ENCODE data around the gene MAML2.

Gene MAML2

DNA sequence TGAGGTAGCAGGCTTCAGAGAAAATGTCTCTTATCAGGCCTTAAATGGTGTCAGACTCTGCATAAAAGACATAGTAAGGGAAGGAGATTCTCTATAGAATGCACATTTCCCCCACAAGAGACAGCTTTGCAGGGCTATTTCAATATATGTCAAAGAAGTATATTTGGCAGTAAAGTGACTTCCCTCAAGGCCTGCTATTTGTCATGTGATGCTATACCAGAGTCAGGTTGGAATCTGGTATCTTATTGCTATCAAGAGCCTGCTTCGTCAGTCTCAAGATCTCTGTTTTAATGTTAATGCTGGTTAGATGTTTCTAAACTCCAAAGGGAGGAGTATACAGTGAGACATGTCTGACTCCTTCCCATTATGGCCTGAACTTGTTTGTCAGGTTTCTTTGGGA, 378.7 kb downstream of the MAML2 start:
- DNase-seq (ENCODE audit: low spot score) = no peak

DNA sequence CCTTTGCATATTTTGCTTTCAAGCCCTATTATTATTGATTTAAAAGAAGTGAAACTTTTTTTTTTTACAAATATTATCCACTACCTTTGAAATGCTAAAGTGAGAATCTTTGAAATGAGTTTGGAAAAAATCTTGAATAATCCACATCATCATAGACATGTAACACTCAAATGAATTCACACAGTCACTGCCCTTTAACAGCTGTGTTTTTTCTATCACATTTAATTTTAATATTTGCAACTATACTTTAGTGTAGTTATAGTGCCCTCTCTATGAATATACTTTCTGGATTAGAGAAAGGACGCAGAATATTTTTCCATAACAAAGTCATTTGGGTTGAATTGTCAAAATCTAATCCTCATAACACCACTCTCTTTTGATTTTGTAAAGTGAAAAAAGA, 381.2 kb downstream of the MAML2 start:
- no peak for DNase-seq (ENCODE audit: low spot score)

DNA sequence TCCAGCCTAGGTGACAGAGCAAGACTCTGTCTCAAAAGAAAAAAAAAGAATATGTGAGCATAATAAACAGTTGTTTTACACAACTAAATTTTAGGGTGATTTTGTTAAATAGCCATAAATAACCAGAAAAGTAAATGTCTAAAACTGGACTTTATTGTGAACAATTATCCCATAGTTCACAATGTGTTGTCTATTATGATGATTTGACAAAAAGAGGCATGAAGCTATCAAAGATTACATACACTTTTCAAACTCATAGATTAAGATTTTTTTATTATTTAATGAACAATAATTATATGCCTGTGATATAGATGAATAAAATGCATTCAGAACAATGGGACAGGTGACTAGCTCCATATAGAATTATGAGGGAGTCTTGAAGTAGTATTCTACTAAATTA, 392.1 kb downstream of the MAML2 start:
- DNase-seq (ENCODE audit: low spot score) = no peak

DNA sequence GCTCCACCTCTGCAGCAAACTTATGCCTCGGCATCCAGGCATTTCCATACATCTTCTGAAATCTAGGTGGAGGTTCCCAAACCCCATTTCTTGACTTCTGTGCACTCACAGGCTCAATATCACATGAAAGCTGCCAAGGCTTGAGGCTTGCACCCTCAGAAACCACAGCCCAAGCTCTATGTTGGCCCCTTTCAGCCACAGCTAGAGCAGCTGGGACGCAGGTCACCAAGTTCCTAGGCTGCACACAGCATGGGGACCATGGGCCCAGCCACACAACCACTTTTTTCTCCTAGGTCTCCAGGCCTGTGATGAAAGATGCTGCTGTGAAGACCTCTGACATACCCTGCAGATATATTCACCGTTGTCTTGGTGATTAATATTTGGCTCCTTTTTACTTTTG, 394.4 kb downstream of the MAML2 start:
- DNase-seq (ENCODE audit: low spot score) = no peak

DNA sequence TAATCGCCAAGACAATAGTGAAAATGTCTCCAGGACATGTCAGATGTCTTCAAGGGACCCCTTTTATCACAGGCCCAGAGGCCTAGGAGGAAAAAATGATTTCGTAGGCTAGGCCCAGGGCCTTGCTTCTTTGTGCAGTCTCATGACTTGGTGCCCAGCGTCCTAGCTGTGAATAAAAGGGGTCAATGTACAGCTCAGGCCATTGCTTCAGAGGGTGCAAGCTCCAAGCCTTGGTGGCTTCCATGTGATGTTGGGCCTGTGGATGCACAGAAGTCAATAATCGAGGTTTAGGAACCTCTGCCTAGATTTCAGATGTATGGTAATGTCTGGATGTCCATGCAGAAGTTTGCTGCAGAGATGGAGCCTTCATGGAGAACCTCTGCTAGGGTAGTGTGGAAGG, 398.4 kb downstream of the MAML2 start:
- DNase-seq (ENCODE audit: low spot score) = no peak

DNA sequence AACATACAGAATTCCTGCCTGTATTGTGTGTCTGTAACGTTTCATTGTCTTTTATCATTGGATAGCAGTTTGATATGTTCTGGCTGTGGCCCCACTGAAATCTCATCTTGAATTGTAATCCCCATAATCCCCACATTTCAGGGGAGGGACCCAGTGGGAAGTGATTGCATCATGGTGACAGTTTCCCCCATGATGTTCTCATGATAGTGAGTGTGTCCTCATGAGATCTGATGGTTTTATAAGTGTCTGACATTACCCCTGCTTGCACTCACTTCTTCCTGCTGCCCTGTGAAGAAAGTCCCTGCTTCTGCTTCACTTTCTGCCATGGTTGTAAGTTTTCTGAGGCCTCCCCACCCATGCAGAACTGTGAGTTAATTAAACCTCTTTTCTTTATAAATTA, 399.4 kb downstream of the MAML2 start:
- DNase-seq (ENCODE audit: low spot score) = no peak

DNA sequence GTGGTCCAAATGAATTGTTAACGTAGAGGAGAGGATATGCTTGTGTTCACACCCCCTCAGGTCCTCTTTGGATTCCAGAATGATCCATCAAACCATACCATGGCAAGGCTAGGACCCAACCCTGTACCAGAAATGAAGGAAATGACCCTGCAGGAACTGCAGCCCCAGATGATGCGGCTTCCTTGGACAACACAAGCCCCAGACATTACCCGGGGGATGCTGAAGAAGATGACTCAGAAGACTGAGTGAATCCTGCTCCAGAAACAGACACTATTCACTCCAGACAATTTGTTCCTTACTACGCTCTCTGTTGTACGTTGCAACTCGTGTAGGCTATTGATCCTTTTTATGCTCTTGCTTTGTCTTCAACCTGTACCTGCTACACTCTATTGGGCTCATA, 403.9 kb downstream of the MAML2 start:
- no peak for DNase-seq (ENCODE audit: low spot score)

DNA sequence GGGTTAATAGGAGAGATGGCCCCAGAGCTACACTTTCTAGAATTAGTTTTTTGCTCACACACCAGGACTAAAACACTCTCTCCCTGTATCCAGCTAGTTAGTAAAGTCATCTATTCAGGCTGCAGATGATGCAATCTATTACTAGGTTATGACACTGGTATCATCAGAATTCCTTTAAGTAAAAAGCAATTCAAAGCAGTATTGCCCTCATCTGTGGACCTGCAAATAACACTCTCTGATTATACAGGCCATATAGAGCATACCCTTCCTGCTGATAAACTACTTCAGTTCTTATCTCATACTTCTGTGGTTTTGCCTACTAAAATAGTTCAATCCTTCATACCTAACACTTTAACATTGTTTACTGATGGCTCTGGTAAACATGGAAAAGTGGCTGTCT, 405.6 kb downstream of the MAML2 start:
- DNase-seq (ENCODE audit: low spot score) = no peak

DNA sequence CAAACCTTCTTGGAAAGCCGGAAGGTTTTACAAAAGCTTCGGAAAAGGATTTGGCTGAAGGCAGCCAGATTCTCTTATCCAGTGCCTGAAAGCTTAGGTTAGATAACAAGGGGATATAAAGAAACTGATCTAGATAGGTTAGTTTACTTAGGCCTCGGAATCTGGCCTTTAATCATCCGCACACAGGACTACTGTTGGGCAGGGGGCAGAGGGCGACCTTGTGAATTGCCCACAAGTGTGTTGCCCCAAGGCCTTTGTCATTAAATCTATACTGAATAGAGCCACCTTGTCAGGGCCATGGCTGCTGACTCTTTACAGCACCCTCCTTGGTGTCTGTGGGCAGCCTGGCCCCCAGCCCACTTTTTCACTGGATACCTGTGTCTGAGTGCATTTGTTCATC, 409.4 kb downstream of the MAML2 start:
- no peak for DNase-seq (ENCODE audit: low spot score)

DNA sequence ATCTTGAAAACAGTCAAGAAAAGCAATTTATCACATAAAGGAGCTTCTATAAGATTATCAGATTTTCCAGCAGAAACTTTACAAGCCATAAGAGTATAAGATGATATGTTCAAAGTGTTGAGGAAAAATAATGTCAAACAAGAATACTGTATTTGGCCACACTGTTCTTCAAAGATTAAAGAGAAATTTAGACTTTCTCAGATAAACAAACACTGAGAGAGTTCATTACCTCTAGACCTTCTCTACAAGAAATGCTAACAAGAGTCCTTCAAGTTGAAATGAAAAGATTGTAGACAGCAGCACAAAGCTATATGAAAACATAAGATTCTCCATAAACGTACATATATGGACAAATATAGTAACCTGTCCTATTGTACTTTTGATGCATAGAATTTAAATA, 411.1 kb downstream of the MAML2 start:
- DNase-seq (ENCODE audit: low spot score) = no peak

DNA sequence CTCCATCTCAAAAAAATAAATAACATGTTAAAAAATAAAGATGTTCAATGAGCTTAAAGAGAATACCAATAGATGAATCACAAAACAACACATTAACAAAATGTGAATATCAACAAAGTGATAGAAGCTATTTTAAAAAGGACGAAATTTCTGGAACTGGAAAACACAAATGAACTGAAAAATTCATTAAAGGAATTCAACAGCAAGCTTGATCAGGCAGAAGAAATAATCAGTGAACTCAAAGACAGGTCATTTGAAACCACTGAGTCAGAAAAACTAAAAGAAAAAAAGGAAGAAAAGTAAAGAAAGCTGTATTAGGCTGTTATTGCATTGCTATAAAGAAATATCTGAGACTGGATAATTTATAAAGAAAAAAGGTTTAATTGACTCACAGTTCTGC, 412.0 kb downstream of the MAML2 start:
- no peak for DNase-seq (ENCODE audit: low spot score)

DNA sequence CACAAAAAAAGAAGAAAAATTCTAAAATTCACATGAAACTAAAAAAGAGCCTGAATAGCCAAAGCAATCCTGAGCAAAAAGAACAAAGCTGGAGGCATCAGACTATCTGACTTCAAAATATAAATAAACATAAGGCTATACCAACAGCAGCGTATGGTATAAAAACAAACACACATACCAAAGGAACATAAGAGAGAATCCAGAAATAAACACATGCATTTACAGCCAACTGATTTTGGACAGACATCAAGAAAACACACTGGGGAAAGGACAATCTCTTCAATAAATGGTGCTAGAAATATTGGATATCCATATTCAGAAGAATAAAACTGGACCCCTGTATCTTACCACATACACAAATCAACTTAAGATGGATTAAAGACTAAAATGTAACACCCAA, 416.3 kb downstream of the MAML2 start:
- no peak for DNase-seq (ENCODE audit: low spot score)
